HUES6 (cell line): ENCODE results near the gene MED13L.

ENCODE experiments used
- H3K27ac ChIP-seq: 2 replicates; pipeline ENCODE4 v1.7.0; 2013; ENCODE audit warnings: low read depth, mild to moderate bottlenecking, low read length, inconsistent platforms
- H3K27me3 ChIP-seq: 2 replicates; pipeline ENCODE4 v1.6.1; 2013; ENCODE audit warnings: low read length; ENCODE audit not compliant: control insufficient read depth, insufficient read depth
- H3K36me3 ChIP-seq: 2 replicates; pipeline ENCODE4 v1.6.1; 2013; ENCODE audit warnings: low read length; ENCODE audit not compliant: control insufficient read depth, insufficient read depth
- H3K4me1 ChIP-seq: 2 replicates; pipeline ENCODE4 v1.6.1; 2013; ENCODE audit warnings: low read length; ENCODE audit not compliant: control insufficient read depth, insufficient read depth
- H3K4me3 ChIP-seq: 2 replicates; pipeline ENCODE4 v1.5.1; 2013; ENCODE audit warnings: low read depth, low read length
- H3K9ac ChIP-seq: one replicate; pipeline ENCODE4 v1.6.1; 2013; ENCODE audit warnings: mild to moderate bottlenecking, low read length
- H3K9me3 ChIP-seq: 2 replicates; pipeline ENCODE4 v1.6.1; 2013; ENCODE audit warnings: low read depth, low read length; ENCODE audit not compliant: control insufficient read depth, insufficient read depth

The MED13L gene

DNA sequence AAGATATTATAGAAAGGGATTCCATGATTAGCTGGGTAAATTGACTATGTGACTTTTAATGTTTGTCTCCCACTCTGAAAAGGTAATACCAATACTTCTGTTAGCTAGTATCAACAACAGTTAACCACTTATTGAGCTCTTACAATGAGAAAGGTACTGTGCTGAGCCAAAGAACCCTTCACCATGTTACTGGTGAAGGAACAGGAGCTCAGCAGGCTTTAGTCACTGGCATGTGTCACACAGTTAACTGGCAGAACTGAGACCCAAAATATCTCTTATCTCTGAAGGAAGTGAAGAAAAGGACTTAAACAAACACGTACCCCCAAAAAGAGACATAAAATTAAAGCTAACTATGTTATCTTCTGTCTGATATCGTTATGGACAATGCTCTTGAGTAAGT, 170.6 kb downstream of the MED13L start:
- no peaks in the 10 kb centered on the region for H3K4me1 ChIP-seq
- no peak overlapping the region for H3K9ac ChIP-seq
- H3K36me3 ChIP-seq: 0 out of 2 replicates have a peak, but pooled peaks cover 2% of the 10 kb centered on the region
- no peaks in the 10 kb centered on the region for H3K27me3 ChIP-seq
- no peaks in the 10 kb centered on the region for H3K9me3 ChIP-seq
- no peak overlapping the region for H3K27ac ChIP-seq
- H3K4me3 ChIP-seq: no peak overlapping the region

DNA sequence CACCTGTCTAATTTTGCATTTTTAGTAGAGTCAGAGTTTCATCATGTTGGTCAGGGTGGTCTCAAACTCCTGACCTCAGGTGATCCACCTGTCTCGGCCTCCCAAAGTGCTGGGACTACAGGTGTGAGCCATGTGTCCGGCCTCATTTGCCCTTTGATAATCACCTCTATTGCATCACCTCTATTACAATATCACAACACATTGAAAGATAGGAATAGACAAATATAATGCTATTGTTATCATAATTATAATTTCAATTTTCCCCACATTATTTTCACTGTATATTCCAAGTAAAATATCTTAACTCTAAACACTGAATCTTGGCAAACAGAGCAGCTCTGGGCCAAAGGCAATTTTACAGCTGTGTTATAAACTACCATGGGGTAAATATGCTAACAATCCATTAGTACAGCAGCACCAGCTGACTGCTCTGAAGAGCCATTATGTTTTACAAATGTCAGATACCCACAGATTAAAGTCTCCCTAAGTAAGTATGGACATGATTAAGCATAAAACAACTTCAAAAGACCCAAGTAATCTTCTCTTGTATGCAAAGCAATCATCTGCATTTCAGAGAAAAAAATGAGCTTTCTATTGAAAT, 173.2 kb downstream of the MED13L start:
- H3K4me3 ChIP-seq: no peak overlapping the region
- H3K9ac ChIP-seq: no peak overlapping the region
- H3K4me1 ChIP-seq: no peaks in the 10 kb centered on the region
- no peak overlapping the region for H3K27ac ChIP-seq
- 0 out of 2 replicates have a peak, but pooled peaks cover 2% of the 10 kb centered on the region for H3K36me3 ChIP-seq
- H3K9me3 ChIP-seq: no peaks in the 10 kb centered on the region
- H3K27me3 ChIP-seq: no peaks in the 10 kb centered on the region

DNA sequence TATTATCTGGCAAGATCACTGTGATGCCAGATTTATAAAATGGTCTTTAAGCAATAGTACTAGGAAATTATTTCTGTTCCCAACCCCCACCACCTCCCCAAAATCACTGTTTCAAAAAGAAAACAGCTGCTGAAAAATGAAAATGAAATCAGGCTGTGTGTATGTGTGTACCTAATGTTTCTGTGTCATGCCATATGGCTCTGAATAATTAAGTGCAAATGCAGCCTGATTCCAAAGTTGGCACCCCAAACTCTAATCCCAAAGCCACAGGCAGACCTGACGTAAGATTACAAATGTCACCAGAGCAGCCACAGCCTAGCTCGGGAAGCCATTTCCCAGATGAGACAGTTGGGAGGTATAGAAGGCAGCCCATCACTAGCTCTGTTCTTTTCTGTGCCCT, 175.5 kb downstream of the MED13L start:
- Histone ChIP-seq H3K27me3 (no peaks in the 10 kb centered on the region), H3K9ac (no peak overlapping the region), H3K36me3 (0 out of 2 replicates have a peak, but pooled peaks cover 2% of the 10 kb centered on the region)

DNA sequence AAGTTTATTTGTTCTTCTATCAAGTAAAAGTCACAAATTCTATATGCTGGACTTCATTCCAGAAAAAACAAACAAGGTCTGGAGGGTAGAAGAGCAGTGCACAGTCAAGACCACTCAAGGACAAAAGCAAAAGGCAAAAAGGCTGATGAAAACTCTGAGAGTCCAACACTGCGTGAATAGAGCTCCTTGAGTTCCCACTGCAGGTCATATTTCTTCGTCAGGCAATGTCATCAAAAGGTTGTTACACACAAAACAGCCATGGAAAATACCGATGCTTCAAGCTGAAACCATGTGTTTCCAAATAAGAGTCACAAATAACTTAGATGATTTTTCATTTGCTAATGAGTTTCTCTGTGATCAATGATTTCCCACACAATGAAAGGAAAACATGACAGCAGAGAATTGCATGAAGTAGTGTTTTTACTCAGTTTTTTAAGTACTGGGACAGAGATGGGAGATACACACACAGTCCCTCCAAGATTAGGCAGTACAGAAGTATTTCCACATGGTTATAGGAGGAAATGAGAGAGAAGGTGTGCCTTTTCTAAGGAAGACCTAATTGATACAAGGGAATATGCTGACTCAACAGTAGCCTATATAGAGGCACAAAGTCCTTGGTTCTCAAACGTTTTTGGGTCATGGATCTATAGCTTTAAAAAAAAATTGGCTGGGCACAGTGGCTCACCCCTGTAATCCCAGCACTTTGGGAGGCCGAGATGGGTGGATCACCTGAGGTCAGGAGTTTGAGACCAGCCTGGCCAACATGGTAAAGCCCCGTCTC, 177.7 kb downstream of the MED13L start:
- Histone ChIP-seq H3K4me3 (no peak overlapping the region), H3K27ac (no peak overlapping the region), H3K9ac (no peak overlapping the region), H3K4me1 (no peaks in the 10 kb centered on the region), H3K9me3 (no peaks in the 10 kb centered on the region), H3K27me3 (no peaks in the 10 kb centered on the region), H3K36me3 (no peaks in the 10 kb centered on the region)

More for the DNA sequence above, 175.5 kb downstream of the MED13L start:
- H3K4me1 ChIP-seq: no peaks in the 10 kb centered on the region
- no peaks in the 10 kb centered on the region for H3K9me3 ChIP-seq
- H3K27ac ChIP-seq: no peak overlapping the region
- H3K4me3 ChIP-seq: no peak overlapping the region

DNA sequence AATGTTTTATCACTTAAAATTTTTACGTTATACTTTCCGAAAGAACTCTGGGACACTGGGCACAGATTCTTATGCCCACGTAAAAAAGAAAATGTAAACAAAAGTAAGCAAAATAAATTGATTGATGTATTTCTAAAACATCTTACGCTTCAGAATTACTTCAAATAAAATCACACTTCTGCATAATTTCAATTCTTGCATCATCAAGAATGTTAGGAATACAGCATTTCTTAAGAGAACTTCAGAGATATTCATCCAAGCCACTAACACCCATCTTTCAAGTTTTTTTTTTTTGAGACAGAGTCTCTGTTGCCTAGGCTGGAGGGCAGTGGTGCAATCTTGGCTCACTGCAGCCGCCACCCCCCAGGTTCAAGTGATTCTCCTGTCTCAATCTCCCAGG, 180.6 kb downstream of the MED13L start:
- Histone ChIP-seq H3K27ac (no peak overlapping the region), H3K9me3 (no peaks in the 10 kb centered on the region), H3K4me1 (no peaks in the 10 kb centered on the region), H3K36me3 (no peaks in the 10 kb centered on the region), H3K27me3 (no peaks in the 10 kb centered on the region), H3K4me3 (no peak overlapping the region), H3K9ac (no peak overlapping the region)

DNA sequence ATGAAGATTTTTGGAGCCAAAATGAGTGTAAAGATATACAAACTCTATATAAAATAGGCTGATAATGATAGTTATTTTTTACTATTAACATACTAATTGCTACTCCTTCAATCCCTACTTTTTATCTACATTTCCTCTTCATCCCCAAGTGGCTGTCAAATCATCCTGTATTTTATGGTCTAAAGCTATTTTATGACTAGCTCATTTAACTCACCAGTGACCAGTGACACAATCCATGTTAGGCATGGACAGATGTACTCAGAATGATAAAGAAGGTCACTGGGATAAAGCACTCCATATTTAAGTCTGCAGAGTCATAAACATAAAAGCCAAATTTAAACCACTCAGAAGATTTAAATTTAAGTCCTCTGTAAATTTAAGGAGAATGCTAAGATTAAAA, 183.0 kb downstream of the MED13L start:
- no peaks in the 10 kb centered on the region for H3K27me3 ChIP-seq
- H3K9me3 ChIP-seq: no peaks in the 10 kb centered on the region
- H3K27ac ChIP-seq: no peak overlapping the region
- no peaks in the 10 kb centered on the region for H3K36me3 ChIP-seq
- H3K9ac ChIP-seq: no peak overlapping the region
- no peak overlapping the region for H3K4me3 ChIP-seq
- no peaks in the 10 kb centered on the region for H3K4me1 ChIP-seq

DNA sequence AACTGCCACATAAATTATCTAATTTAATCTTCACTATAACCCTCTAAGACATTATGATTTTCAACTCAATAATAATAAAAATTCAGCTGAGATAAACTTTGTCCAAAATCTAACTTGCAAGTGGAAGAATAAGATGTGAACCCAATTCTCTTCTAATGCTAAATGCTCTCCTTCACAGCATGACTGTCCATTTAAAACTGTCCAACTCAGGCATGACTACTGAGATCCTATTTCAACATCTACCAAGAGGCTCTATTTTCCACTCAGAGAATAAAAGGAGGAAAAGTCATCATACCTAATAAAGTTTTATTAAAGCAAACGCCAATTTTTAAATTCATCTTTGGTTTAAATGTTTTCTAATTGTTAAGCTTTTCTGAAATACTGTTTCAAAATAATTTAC, 183.6 kb downstream of the MED13L start:
- Histone ChIP-seq H3K4me3 (no peak overlapping the region), H3K27ac (no peak overlapping the region), H3K27me3 (no peaks in the 10 kb centered on the region), H3K4me1 (no peaks in the 10 kb centered on the region), H3K9me3 (no peaks in the 10 kb centered on the region), H3K9ac (no peak overlapping the region), H3K36me3 (no peaks in the 10 kb centered on the region)

DNA sequence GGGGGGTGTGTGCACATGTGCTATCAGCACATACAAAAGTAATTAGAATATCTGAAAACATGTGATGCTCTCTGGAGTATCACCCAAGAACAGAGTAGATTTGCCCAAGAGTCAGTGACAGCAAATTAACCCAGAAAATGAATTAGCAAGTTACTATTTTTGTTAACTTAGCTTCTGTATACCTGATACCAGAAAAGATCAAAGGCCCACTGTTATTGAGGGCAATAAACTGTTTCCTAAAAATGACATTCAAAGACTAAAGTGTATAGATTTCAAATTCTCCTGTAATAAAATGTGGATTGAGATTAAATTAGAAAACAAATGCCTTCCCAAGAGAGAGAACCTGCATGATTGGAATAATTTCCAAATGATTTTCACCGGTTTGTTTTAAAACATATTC, 184.7 kb downstream of the MED13L start:
- Histone ChIP-seq H3K9ac (no peak overlapping the region), H3K36me3 (no peaks in the 10 kb centered on the region), H3K4me3 (no peak overlapping the region), H3K27ac (no peak overlapping the region), H3K4me1 (peaks cover 7% of the 10 kb centered on the region), H3K9me3 (no peaks in the 10 kb centered on the region), H3K27me3 (no peaks in the 10 kb centered on the region)

DNA sequence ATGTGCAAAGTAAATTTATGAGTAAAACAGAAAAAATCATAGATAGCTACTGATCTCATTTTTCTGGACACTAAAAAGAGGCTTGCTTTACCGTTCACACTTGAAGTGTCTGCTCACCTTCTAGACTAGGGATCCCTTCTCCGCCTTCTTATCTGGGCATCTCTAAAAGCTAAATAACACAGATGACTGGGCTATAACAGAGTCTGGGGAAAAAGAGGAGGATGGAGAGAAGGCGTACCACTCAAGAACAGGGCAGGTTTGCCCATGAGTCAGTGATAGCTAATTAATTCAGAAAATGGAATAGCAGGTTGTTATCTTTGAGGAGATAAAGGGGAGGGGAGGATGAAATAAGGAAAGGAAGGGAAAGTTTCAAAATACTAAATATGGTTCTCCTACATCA, 185.3 kb downstream of the MED13L start:
- no peak overlapping the region for H3K9ac ChIP-seq
- H3K4me3 ChIP-seq: no peak overlapping the region
- H3K27me3 ChIP-seq: no peaks in the 10 kb centered on the region
- H3K36me3 ChIP-seq: no peaks in the 10 kb centered on the region
- H3K9me3 ChIP-seq: no peaks in the 10 kb centered on the region
- peaks cover 7% of the 10 kb centered on the region for H3K4me1 ChIP-seq
- no peak overlapping the region for H3K27ac ChIP-seq

DNA sequence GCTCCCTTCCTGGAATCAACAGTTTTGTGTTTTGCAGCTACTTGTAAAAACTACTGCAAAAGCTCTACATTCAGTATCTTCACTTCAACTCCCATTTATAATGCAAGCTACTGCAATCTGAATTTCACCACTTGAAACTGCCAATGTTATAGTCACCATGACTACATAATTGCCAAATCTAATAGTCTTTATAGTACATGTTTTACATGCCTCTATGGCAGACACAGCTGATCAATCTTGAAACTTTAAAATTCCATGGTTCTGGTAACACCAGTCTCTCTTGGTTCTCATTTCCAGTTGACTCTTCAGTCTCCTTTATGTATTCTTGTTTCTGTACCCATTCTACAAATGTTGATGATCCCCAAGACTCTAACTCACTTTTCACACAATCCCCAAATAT, 185.9 kb downstream of the MED13L start:
- Histone ChIP-seq H3K36me3 (no peaks in the 10 kb centered on the region), H3K4me1 (peaks cover 7% of the 10 kb centered on the region), H3K27ac (no peak overlapping the region)

DNA sequence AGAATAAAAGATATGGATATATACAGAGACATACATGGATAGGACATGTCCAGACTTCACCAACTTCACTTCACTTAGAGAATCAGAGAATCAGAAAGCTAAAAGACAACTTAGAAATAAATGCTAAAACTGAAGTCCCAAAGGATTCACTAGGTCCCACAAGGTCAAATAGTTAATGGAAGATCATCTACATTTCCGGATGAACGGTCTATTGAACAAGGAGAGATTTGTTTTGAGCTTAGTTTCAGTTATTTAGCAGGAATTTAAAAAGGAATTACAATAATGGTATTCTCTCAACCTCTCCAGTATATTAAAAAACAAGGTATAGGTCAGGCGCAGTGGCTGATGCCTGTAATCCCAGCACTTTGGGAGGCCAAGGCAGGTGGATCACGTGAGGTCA, 187.0 kb downstream of the MED13L start:
- Histone ChIP-seq H3K27ac (no peak overlapping the region), H3K36me3 (no peaks in the 10 kb centered on the region), H3K27me3 (no peaks in the 10 kb centered on the region), H3K9me3 (no peaks in the 10 kb centered on the region), H3K4me3 (no peak overlapping the region), H3K4me1 (peaks cover 7% of the 10 kb centered on the region), H3K9ac (no peak overlapping the region)

More for the DNA sequence above, 185.9 kb downstream of the MED13L start:
- no peak overlapping the region for H3K9ac ChIP-seq
- H3K4me3 ChIP-seq: no peak overlapping the region
- no peaks in the 10 kb centered on the region for H3K27me3 ChIP-seq
- no peaks in the 10 kb centered on the region for H3K9me3 ChIP-seq
